K562 treated with DMSO at 1 percent for 24 hours (cell line): ENCODE data around the gene RAPGEF2. TPM values are rescaled to one million over a fixed set of nuclear protein-coding genes. Genes with fewer than 3 reads are reported as not detected.

ENCODE experiments used
- total RNA-seq: library from RNA; unstranded; fragments of 300-600 nt; gene quantifications from 2 replicates; pipeline ENCODE4 v1.2.3, GENCODE V29; 2022; ENCODE audit warnings: low read depth; ENCODE audit not compliant: insufficient read depth

RAPGEF2 gene, protein sequence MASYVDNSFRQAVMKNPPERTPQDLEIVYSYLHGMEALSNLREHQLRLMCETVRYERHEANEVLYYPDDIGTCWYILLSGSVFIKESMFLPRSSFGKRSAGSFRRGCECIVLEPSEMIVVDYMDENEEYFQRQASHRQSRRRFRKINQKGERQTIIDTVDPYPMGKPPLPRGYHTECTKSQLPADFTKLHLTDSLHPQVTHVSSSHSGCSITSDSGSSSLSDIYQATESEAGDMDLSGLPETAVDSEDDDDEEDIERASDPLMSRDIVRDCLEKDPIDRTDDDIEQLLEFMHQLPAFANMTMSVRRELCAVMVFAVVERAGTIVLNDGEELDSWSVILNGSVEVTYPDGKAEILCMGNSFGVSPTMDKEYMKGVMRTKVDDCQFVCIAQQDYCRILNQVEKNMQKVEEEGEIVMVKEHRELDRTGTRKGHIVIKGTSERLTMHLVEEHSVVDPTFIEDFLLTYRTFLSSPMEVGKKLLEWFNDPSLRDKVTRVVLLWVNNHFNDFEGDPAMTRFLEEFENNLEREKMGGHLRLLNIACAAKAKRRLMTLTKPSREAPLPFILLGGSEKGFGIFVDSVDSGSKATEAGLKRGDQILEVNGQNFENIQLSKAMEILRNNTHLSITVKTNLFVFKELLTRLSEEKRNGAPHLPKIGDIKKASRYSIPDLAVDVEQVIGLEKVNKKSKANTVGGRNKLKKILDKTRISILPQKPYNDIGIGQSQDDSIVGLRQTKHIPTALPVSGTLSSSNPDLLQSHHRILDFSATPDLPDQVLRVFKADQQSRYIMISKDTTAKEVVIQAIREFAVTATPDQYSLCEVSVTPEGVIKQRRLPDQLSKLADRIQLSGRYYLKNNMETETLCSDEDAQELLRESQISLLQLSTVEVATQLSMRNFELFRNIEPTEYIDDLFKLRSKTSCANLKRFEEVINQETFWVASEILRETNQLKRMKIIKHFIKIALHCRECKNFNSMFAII (N-terminal part only)
- total RNA-seq: 17.0 and 25.6 TPM in 2 replicates

GRCh38 chr4:159102622-159103383 is at the start of gene RAPGEF2:
RAPGEF2 (plus strand) TSS chr4:159103079; CDS start chr4:159104163, 1,084 bp downstream.

